ENCODE measurements around the gene LRTM2. TPM values are rescaled to one million over a fixed set of nuclear protein-coding genes. Genes with fewer than 3 reads are reported as not detected.

LRTM2 gene
- total and polyA plus RNA-seq, 8 donors, result not detected

DNA sequence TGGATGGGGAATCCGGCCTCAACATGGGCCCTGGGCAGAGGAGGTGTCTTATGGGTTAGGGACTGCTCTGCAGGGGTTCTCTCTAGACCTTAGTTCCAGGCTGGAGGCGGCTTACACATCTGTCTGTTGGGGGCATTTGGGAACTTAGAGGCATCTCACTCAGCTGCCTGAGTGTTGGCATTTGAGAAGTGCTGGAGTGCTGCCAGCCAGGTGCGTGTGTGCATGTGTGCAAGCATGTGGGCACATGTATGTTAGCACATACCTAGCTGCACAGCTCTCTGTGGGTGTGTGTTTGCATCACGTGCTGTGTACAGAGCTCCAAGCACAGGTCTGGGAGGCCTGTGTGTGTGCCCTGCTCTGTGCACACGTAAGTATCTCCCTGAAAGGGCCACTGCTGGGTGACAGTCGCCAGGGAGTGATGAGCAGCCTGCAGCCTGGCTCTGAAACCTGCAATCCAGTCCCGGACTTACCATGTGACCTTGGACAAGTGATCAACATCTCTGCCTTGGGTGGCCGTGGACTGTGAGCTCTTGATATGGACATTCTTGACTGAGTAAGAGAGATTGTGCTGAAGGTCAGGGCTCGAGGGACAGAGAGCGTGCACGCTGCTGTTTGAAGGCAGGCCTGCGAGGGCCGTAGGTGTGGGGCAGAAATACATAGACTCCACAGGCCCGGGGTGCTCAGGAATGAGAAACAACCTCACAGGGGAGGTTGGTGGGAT lies 5.2 kb downstream of the LRTM2 start:
- TF ChIP-seq CTCF (IDR thresholded peaks at IDR 0.05), result no peak
- ATAC-seq (no peak), DNase-seq (peak in 1 of 4 donors; percentile 47)
- H3K4me1 ChIP-seq, result no peaks in the 10 kb centered on the region
- H3K4me3 ChIP-seq, result no peak overlapping the region
- no peaks in the 10 kb centered on the region for H3K36me3 ChIP-seq
- H3K27me3 ChIP-seq, result peaks cover 25 to 80% of the 10 kb centered on the region in 2 donors
- H3K27ac ChIP-seq, result no peak overlapping the region
- intact Hi-C loops (cut with DNase I), result no loop called here
- H3K9me3 ChIP-seq, result no peaks in the 10 kb centered on the region

DNA sequence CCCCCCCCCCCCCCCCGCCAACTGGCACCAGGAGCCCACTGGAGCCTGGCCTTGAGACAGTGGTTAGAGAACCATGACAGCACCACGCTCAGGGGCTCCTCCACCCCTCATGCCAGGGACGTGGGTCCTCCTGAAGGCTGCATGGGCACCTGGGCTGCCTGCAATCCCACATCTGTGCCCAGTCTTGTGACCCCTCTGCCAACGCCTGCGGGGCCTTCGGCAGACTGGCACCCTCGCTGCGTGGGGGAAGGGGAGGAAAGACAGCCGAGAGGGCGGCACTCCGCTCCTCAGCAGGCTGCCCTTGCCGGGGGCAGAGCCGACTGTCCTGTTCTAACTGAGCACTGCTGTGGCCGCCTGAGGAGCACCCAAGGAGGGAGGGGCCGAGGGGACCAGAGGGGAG lies 6.0 kb downstream of the LRTM2 start:
- H3K4me1 ChIP-seq, result no peaks in the 10 kb centered on the region
- H3K27me3 ChIP-seq, result peaks cover 19 to 80% of the 10 kb centered on the region in 2 donors
- H3K36me3 ChIP-seq, result no peaks in the 10 kb centered on the region
- H3K4me3 ChIP-seq, result no peak overlapping the region
- ATAC-seq (no peak), DNase-seq (peak in 1 of 4 donors; percentile 43)
- intact Hi-C loops (cut with DNase I), result no loop called here
- H3K9me3 ChIP-seq, result no peaks in the 10 kb centered on the region
- no peak for TF ChIP-seq CTCF (IDR thresholded peaks at IDR 0.05)
- H3K27ac ChIP-seq, result no peak overlapping the region

DNA sequence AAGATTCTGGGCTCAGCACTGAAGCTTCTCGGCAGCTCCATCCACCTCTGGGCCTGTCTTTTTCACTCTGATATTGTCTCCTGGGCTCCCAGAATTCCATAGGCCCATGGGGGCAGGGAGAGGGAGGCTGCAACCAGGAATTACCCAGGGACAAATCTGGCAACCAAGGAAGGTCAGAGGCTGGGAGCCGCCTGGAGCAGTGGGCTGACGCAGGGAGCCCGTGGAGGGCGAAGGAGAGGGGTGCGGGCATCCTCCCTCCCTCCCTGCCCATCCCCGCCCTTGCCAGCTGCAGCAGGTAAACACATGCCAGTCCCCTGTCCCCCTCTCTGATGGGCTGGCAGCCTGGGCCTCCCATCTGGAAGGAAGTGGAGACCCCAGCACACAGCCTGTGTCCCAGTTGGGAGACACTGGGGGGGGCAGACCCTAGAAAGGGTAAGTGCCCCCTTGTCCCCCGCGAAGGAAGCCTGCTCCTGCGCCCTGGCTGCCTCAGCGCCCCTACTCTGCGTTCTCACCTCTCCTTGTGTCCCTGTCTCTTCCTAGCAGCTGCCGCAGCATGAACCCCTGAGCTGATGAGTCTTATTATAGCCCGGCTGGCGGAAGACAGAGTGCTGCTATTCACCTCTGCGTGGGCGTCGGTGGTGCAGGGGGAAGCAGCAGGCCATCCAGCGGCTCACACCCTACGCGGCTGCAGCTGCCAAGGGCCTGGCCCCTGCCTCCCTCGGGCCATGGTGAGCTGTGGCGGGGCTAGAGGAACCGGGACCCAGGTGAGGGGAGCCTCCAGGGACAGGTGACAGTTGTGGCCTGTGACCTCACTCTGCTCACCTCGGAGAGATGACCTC lies 6.7 kb downstream of the LRTM2 start:
- Histone ChIP-seq H3K4me1 (no peaks in the 10 kb centered on the region), H3K27ac (no peak overlapping the region), H3K9me3 (no peaks in the 10 kb centered on the region), H3K4me3 (no peak overlapping the region), H3K36me3 (no peaks in the 10 kb centered on the region), H3K27me3 (peaks cover 19 to 80% of the 10 kb centered on the region in 2 donors)
- no peak for TF ChIP-seq CTCF (IDR thresholded peaks at IDR 0.05)
- DNase-seq (peak in 1 of 4 donors; percentile 59), ATAC-seq (no peak)
- intact Hi-C loops (cut with DNase I), result no loop called here

DNA sequence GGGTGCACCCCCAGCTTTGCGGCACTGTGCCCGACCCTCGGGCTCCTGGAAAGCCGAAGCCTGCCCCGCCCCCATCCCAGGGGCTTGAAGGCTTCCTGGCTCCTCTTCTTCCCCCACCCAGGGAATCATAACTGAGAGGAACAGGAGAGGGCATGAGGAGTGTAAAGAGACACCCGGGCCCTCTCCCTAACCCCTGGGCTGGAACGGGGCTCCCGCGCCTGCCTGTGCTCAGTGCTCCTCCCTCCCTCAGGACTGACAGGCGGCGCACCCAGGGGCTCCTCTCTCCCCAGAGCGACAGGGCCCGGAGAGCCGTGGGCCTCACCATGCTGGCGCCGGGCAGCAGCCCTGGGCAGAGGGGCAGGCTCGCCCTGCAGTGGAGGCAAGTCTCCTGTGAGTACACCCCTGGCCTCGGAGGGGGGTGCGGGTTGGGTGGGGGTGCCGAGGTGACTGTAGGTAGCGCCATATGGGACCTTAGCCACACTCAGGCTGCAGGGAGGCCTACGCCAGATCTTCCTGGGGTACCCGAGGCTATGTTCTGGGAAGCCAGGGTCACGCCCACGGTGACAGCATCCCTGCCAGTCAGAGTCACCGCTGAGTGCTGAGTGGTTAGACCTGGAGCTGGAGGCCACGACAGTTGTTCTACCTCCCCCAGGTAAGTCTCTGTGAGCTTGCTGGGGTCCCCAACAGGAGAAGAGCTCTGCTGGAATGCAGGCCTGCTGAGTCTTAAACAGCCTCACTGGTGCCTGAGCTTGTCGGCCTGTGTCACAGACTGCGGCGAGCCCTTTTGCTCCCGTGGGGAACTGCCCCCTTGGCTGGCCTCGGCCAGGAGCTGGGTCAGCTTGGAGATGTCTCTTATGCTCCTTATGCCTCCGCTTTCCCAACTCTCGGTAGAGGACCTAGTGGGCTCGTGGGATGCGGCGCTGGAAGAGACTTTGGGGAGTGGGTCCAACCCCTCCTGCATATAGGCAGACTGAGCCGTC lies 7.8 kb downstream of the LRTM2 start:
- no peaks in the 10 kb centered on the region for H3K36me3 ChIP-seq
- ATAC-seq (no peak), DNase-seq (peak in 1 of 4 donors; percentile 62)
- no peak for TF ChIP-seq CTCF (IDR thresholded peaks at IDR 0.05)
- no peaks in the 10 kb centered on the region for H3K9me3 ChIP-seq
- intact Hi-C loops (cut with DNase I), result no loop called here
- H3K27me3 ChIP-seq, result peaks cover 18 to 79% of the 10 kb centered on the region in 2 donors
- no peaks in the 10 kb centered on the region for H3K4me1 ChIP-seq
- H3K27ac ChIP-seq, result no peak overlapping the region
- H3K4me3 ChIP-seq, result no peak overlapping the region

Data from left lung (tissue), 10 donors.